ENCODE data around the gene DNAJA3.

DNAJA3 gene

GRCh38 chr16:4425378-4426020, at the start of gene DNAJA3:
Gene DNAJA3 (plus strand): TSS chr16:4425868. CDS start chr16:4425882, 14 bp downstream.
- DNase-seq (ENCODE audit: low read depth) = peak; percentile 90

DNA sequence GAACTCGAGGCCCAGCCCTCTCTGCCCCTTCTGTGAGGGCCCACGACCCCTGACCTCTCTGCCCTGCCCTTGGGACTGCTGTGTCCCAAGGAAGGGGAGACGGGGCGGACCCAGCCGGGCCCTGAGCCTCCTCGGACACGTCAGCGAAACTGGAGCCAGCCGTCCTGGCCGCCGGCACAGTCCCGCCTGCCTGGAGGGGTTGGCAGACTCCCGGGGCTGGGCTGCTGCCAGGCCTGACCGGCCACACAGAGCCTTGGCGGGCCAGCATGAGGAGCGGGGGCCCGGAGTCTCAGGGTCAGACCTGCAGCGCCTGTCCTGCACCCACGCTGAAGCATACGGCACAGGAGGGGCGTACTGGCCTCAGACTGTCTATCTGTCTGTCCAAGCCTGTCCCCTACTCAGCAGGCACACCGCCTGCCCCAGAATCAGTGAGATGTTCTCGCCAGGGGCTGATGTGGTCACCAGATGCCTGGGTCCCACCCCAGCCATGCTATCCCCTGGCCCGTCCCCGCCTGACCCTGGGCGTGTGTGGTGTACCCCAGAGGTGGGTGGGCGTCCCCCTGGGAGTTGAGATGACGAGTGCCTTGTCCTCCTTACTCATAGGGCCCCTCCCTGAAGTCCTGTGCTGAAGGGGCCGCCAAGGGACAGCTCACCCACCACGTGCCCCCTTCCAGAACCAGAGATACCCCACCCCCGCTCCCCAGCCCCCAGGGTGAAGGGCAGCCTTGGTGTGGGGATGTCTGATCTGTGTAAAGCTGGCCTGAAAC, 49.4 kb upstream of the DNAJA3 start:
- no peak for DNase-seq (ENCODE audit: low read depth)

DNA sequence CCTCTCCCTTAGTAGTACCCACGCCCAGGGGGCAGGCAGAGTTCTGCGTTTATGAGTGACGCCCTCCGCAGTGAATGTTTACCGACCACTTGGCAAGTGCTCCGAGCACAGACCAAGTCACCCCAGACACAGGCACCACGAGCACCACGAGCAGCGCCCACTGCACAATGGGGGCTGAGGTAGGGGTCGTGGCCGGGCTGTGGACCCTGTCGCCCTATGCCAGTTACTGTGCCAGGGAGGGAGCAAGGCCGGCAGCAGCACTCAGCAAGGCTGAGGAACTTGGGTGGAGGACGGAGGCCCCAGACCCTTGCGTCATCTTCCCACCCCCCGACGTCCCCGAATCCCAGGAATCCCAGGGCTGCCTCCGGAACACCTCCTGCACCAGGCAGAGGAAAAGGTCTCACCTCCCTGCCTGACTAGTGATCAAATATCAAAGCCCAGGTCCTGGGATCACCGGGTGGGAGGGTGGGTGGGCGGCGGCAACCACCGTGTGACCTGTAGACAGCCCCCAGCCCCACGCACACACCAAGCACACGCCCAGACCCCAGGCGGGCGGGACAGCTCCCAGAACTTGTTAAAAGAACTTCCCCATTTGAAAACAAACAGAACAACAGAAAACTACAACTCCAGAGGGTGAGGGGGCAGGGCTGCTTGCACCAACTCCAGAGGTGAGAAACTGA, 48.6 kb upstream of the DNAJA3 start:
- DNase-seq (ENCODE audit: low read depth) = no peak

- DNase-seq (ENCODE audit: low read depth) = no peak
These were observed 48.0 kb upstream of the DNAJA3 start for GRCh38 chr16:4377573-4378154.

- DNase-seq (ENCODE audit: low read depth) = no peak
These were observed 47.5 kb upstream of the DNAJA3 start for GRCh38 chr16:4378161-4378666.

- DNase-seq (ENCODE audit: low read depth) = no peak
These were observed 46.5 kb upstream of the DNAJA3 start for GRCh38 chr16:4378999-4379690.

GRCh38 chr16:4380119-4381063, 45.3 kb upstream of the DNAJA3 start:
- no peak for DNase-seq (ENCODE audit: low read depth)

DNA sequence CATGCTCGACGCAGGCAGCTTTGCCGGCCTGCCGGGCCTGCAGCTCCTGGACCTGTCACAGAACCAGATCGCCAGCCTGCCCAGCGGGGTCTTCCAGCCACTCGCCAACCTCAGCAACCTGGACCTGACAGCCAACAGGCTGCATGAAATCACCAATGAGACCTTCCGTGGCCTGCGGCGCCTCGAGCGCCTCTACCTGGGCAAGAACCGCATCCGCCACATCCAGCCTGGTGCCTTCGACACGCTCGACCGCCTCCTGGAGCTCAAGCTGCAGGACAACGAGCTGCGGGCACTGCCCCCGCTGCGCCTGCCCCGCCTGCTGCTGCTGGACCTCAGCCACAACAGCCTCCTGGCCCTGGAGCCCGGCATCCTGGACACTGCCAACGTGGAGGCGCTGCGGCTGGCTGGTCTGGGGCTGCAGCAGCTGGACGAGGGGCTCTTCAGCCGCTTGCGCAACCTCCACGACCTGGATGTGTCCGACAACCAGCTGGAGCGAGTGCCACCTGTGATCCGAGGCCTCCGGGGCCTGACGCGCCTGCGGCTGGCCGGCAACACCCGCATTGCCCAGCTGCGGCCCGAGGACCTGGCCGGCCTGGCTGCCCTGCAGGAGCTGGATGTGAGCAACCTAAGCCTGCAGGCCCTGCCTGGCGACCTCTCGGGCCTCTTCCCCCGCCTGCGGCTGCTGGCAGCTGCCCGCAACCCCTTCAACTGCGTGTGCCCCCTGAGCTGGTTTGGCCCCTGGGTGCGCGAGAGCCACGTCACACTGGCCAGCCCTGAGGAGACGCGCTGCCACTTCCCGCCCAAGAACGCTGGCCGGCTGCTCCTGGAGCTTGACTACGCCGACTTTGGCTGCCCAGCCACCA, 44.4 kb upstream of the DNAJA3 start:
- DNase-seq (ENCODE audit: low read depth) = no peak

- no peak for DNase-seq (ENCODE audit: low read depth)
These were observed 43.5 kb upstream of the DNAJA3 start for GRCh38 chr16:4381935-4382794.

DNA sequence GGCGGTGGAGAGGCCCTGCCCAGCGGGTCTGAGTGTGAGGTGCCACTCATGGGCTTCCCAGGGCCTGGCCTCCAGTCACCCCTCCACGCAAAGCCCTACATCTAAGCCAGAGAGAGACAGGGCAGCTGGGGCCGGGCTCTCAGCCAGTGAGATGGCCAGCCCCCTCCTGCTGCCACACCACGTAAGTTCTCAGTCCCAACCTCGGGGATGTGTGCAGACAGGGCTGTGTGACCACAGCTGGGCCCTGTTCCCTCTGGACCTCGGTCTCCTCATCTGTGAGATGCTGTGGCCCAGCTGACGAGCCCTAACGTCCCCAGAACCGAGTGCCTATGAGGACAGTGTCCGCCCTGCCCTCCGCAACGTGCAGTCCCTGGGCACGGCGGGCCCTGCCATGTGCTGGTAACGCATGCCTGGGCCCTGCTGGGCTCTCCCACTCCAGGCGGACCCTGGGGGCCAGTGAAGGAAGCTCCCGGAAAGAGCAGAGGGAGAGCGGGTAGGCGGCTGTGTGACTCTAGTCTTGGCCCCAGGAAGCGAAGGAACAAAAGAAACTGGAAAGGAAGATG, 42.8 kb upstream of the DNAJA3 start:
- no peak for DNase-seq (ENCODE audit: low read depth)

DNA sequence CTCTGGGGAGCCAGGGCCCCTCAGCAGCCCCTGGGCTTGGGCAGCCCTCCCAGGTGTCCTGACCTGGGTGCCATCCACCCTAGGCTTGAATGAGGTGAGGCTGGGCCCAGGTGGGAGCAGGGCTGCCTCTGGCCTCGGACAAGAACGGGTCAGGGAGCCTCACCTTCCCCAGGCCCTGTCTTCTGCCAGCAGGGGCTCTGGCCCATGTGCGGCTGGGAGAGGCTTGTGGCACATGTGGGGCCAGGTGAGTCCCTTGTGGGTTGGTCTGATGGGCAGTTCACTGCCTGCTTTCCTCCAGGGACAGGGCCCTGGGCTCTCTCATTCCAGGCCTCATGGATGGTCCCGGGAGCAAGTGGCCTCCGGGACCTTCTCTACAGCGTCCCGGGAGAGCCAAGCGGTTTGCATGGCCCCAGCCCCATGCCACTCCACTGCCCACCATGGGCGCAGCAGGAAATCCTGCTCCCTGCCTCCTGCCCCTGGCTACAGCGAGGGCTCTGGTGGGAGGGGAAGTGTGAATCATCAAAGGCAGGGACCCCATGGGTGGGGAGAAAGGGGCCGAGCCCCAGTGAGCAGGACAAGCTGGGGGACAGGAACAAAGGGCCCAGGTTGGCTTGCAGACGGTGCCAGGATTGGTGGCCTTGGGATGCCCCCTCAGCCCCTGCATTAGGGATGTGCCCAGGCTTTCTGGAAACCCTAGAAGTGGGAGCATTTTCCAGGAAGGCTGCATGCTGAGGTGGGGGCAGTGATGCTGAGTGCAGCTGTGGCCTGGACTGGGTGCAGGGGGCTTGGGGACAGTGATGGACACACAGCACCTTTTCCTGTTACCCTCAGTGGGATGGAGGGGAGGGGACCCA, 41.9 kb upstream of the DNAJA3 start:
- DNase-seq (ENCODE audit: low read depth) = no peak

DNA sequence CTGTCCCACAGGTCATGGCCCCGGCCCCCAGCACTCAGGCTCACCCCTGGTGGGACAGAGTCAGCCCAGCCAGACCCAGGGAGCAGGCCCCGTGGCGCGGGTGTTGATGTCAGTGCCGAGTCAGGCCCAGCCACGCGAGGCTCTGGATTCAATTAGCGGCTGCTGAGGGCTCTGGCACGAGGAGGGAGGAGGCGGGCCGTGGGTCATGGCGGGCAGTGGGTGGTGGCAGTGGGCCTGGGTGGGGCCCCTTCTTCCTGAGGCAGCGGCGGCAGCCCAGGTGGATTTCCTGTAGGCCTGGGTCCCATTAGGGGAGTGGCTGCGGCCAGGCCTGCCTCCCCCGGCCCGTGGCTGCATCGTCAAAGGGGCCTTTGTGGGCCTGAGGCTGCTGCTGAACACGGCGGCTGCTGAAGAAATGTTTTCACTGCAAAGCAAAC, 41.1 kb upstream of the DNAJA3 start:
- no peak for DNase-seq (ENCODE audit: low read depth)

- no peak for DNase-seq (ENCODE audit: low read depth)
These were observed 40.4 kb upstream of the DNAJA3 start for GRCh38 chr16:4385066-4385788.

- no peak for DNase-seq (ENCODE audit: low read depth)
These were observed 39.7 kb upstream of the DNAJA3 start for GRCh38 chr16:4385789-4386450.

DNA sequence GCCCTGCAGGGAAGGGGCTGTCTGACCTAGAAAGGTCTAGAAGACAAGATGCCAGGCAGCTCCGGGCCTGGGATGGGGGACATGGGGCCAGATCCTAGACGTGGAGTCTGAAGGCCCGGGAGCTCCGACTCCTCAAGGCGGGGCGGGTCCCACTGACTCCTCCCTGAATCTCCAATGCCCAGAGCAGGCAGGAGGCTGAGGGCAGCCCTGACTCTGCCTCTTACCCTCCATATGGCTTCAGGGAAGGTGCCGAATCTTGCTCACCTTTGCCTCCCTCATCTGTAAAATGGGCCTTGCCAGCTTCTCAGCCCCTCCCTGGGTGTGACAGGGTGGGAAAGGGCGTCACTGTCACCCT, 39.2 kb upstream of the DNAJA3 start:
- DNase-seq (ENCODE audit: low read depth) = no peak

DNA sequence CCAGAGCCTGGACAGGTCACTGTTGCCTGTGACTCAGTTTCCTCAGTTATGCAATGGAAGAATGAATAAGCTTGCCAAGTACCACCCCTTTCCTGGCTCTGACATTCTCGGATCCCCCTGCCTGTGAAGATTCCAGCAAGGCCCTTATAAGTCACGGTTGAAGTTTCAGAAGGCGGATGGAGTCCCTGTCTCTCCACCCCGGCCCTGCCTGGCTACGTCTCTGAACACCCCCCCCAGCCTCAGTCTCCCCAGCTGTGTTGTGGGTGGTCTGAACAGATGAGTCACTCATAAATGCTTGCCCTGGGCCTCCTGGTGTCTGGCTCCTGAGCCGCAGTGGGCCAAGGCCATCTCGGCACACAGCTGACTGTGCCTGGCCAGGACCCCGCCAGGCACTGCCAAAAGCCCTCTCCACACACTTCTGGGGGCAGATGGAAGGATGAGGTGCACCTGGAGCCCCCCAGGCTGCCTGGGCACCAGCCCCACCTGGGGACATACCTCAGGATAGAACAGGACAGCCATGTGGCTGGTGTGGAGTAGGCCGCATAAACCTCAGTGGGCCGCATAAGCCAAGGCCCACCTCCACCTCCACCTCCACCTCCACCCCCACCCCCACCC, 38.6 kb upstream of the DNAJA3 start:
- no peak for DNase-seq (ENCODE audit: low read depth)

All from activated T-helper 9 cell treated with anti-CD3 and anti-CD28 coated beads, Interleukin-2, amount 50 U/mL, for 16 hours (primary cell).